ENCODE data around the gene ASAP2.
"Not testable (repeated sequence)": the region's sequence is repeated elsewhere in the genome, so short reads cannot be mapped to it uniquely, and the experiment has no call there.

Gene ASAP2

DNA sequence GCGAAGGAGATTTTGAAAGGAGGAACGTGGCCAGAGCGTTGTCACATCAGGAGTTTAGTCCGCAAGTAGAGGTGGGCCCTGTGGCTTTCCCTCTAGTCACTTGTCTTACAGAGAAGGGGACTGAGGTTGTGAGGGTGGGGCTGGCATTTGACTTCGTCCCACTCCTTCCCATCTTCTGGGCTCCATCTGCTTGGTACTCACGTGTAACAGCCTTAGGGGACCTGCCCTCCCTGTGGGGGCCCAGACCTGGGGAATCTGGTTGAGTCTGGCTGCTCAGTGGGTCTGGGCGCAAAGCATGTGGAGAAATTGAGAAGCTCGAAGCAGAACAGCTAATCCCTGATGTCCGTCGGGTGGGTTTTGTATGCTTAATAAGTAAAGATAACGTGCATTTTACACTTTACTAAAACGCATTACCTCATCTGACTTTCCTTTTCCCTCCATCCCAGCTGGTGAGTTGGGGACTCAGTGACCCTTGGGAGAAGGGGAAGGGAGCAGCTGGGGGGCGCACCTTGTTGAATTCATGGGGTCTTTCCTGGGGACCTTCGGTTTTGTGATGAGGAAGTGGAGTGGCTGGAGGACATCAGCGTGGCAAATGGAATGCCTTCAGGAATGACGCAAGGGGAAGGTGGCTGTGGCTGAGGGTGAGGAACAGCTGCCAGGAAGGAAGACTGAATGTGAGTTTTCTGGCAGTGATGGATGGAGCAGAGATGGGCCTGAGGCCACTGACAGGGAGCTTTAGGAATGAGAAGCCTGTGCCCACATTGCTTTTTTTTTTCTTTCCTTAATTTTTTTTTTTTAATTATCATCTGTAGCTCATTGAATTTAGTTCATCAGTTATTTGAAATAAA, 44.8 kb downstream of the ASAP2 start:
- DNase-seq (no peak), ATAC-seq (no peak)

DNA sequence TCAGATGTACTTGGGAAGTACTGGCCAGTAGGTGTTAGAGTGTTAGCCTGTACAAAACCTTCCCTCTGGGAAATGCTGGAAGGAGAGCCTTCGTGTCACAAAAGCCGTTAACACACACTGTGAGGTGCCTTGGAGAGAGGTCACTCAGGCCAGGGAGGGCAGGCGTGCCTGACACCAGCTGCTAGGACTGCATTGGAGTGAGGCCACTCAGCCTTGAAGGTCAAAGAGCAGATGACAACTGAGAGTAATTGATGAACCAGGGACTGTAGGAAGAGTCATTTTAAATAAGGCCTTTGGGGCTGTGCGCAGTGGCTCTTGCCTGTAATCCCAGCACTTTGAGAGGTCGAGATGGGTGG, 45.4 kb downstream of the ASAP2 start:
- no peak for ATAC-seq
- DNase-seq, result no peak

DNA sequence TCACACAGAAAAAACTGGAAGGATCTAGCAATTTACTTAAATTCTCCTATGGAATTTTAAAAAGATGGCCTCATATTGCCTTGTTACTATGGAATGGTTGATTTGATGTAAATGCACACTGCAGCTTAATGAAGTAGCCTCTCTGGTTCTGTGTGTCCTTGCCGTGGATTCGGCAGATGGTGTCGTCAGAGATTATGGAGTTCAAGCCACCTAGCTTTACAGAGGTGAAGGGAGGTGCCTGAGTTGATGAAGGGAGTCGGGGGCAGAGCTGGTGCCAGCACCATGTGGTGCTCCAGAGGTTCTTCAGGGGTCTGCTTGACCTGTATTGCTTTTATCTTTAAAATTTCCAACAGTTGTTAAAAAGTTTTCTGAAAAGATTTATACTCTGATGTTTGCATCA, 48.8 kb downstream of the ASAP2 start:
- DNase-seq (no peak), ATAC-seq (no peak)

DNA sequence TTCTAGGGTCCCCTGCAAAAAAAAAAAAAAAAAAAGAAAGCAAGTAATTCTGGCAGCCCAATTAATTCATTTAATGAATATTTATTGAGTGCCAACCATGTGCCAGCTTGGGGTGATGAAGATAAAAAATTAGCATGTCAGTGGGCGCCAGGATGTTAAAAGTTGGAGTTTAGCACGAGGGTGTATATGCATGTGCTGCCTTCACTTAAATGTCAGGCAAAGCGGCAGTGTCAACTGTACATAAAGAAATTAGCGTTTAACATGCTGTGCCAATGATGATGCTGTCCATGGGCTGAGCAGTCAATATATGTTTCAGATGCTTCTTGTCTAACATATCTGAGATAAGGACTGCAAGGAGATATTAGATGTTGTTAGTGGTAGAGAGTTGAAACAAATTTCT, 49.5 kb downstream of the ASAP2 start:
- DNase-seq (no peak), ATAC-seq (no peak)

DNA sequence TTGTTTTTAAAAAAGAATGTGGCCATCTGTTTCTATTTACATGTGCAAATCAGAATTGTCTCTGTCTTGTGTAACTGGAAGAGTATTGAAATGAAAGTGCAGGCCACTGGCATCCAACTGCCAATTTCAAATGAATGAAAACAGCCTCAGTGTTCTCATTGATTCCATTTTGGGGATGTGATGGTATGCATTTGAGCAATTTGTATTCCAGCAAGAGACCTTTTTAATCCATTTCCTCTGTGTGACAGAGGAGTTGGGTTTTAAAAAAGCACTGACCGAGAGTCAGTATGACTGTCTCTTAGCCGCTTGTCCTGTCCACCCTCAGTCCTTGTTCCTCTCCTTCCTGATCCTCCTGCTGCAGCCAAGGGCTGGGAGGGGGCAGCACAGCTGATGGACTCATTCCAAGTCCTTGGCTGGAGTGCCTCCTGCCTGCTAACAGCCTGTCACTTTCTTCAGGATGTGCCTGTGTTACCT, 50.0 kb downstream of the ASAP2 start:
- no peak for ATAC-seq

DNA sequence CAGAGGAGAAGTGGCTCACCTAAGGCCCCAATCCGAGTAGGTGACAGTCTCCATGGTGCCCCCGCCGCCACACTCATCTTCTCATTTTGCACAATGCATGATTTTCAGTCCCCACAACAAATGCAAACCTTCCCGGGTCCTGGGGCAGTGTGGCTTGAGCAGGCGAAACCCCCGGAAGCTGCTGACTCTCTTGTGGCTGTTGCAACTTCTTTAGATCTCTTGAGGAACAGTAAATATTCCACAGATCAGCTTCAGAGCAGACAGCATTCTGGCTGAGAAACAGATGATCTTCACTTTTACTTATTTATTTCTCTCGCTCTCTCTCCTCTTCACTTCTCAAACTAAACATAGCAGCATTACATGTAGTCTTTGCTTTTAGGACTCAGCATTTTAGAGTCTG, 51.9 kb downstream of the ASAP2 start:
- ATAC-seq (no peak), DNase-seq (no peak)

More for the DNA sequence above, 50.0 kb downstream of the ASAP2 start:
- no peak for DNase-seq

DNA sequence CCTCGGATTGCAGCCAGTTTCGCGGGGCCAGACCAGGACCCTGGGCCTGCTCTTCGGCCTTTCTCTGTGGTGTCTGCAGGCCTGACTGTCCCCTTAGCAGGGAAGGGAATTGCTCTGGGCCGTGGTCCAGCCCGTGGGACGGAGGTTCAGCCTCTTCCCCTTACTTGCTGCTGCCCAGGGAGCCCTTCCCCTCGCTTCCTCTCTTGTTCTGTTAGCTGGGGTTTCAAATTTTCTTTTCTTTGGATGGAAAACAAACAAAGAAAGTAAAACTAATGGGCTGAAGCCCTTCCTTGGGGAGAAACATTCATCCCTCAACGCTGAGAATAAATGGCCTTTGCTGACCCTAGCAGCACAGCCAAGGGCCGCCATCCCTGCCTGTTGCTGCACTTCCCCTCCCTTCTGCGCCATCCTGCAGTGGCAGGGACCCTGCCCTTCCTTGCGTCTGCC, 52.4 kb downstream of the ASAP2 start:
- DNase-seq (no peak), ATAC-seq (no peak)

DNA sequence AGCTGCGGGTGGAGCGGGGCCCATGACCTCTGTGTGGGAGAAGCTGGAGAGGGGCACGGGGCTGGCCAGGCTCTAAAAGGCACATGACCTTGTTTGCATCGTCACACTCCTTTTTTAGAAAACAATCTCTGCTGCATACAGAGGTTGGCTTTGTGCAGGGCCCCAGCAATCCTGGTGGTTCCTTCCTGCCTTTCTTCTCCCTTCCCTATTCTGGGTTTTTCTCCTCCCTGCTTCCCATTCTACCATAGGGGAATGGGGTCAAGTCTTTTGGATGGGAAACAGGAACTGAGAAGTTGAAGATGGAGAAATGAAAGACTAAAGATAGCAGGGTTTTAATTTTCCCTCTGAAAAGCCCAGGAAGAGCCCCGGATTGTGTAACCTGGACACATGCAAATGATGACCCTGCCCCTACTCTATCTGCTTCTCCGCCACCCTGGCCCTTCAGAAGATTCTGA, 53.9 kb downstream of the ASAP2 start:
- ATAC-seq (no peak), DNase-seq (no peak)

DNA sequence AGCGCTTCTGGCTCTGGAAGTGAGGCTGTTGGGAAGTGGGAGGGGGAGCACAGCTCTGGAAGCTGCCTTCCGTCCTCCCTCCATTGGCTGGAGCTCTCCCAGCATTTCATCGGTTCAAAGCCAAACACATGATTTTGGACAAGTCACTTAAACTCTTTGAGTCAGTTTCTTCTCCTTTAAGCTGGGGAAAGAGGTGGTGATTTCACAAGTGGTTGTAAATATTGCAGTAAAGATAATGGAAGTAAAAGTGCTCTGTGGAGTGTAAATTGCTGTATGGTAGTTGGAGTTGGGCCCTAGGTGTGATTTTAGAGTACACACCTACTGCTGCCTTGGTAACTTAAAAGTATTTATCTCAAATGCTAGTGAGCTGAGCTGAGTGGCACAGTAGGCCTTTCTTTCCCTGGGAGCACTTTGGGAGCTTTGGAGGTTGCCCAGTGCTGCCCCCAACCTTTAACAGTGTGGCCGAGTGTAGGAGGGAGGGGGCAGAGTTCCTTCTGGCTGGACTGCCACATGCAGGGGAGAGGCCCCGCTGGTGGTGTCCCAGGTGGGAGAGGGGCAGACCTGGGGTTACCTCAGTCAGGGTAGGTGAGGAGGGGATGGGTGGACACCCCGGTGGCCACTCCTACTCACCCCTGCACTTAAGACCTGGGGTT, 54.7 kb downstream of the ASAP2 start:
- no peak for ATAC-seq
- no peak for DNase-seq

DNA sequence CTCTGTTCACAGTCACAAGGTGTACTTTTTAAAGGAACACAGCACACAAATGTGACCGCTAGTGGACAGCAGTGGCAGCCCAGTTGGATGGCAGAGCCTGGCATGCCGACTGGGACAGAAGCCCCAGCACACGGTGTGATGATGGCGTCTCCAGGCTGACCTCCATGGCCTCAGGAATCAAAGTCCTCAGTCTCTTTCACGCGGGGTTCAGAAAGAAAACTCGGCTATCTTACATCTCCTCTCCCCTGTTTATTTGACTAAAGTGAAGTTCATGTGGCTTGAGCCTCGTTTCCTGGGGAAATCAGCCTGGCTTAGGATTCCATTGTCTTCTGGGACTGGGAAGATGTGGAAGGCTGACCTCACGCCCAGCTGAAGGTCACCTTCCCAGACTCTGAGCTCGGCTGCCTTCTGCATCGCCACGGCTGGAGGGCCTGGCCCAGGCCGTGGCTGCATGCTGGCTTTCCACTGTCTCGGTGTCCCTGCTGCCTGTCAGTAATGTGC, 56.1 kb downstream of the ASAP2 start:
- DNase-seq (no peak), ATAC-seq (no peak)

DNA sequence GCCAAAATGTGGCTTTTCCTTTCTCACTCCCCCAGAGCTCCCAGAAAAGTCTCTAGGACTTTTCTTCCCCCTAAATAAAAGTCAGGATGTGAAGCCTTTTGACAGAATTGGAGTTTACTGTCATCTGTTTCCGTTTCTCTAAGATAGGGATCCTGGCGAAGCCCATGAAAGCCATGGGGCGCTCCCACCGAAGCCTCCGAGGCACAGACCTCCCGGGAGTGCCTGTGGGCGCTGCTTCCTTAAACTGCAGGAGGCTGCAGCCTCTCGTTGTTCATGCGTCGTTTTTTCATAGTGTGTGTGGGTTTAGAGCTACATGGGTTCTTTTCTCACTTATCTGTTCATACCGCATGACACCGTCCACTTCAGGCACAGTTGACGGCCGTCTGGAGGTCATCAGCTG, 56.8 kb downstream of the ASAP2 start:
- no peak for DNase-seq

DNA sequence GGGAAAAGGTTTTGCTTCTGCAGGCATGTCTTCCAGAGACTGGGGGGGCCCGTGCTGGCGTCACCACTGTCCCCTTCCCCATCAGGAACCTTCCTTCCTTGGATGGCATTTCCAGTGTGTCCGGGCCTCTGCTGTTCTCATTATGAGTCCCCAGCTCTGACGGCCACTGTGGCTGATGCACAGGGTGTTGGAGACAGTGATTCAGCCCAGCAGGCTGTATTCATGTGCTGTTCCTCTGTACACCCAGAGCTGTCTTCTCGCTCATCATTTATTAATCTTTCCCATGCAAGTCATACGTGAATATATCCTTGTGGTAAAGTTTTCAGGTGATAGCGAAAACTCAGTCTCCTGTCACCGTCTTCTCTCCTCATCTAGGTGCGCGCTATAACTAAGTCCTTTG, 57.7 kb downstream of the ASAP2 start:
- DNase-seq, result no peak

More for the DNA sequence above, 56.8 kb downstream of the ASAP2 start:
- ATAC-seq, result no peak

DNA sequence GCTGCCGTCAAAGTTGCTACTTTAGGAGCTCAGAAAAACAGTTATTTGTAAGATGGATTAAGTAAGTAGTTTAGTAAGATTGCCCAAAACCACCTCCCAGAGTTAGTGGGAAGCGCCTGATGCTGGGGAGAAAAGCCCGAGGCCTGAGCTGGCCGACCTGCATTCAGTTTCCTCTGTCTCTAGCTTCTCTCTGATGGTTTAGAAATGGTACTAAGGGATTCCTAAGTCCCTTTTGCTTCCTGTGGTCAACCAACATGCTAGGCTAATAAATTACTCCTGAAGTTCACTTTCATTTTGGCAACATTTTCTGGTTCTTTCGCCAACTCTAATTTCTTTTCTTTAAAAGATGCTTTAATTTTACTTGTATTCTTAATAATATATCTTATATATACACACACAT, 60.1 kb downstream of the ASAP2 start:
- no peak for DNase-seq

More for the DNA sequence above, 57.7 kb downstream of the ASAP2 start:
- no peak for ATAC-seq

DNA sequence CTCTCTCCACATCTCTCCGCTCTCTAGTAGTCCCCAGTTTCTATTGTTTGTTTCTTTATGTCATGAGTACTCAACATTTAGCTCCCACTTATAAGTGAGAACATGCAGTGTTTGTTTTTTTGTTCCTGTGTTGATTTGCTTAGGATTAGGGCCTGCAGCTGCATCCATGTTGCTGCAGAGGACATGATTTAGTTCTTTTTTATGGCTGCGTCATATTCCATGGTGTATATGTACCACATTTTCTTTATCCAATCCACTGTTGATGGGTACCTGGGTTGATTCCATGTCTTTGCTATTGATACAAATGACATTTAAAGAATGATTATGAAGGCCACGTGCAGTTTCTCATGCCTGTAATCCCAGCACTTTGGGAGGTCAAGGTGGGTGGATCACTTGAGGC, 60.7 kb downstream of the ASAP2 start:
- not testable (repeated sequence) for DNase-seq, ATAC-seq

More for the DNA sequence above, 60.1 kb downstream of the ASAP2 start:
- no peak for ATAC-seq

DNA sequence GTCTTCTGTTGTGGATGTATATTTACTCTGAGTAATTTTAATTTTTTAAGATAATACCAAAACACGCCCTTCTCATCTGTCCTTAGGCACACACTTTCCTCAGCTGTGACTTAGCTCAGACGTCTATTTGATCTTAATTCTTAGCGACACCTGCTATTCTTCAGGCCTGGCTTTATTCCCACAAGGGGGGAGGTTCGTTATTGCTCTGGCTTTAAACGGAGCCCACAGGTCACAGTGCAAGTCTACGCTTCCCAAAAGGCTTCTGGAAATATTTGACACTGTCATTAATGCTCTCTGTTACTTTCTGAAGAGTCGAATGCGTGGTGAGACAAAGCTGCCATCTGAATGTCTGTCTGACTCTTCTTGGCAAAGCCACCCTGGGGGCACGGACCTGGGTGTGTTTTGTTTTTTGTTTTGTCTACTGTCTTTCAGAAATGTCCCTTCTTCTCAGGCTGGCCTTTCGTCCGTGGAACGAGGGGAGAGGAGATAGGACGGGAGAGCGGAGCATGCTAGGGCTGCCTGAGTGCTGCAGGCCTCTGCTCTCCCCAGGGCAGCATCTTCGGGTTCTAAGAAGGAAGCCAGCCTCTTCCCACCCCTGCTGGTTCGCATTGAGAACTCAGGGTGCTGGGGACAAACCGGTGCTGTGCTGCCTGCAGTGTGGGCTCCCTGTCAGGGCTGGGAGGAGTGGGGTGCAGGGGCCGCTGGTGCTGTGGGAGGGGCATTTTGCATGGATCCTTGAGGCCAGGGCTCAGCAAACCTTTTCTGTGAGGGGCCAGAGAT, 61.9 kb downstream of the ASAP2 start:
- no peak for ATAC-seq
- DNase-seq, result no peak

DNA sequence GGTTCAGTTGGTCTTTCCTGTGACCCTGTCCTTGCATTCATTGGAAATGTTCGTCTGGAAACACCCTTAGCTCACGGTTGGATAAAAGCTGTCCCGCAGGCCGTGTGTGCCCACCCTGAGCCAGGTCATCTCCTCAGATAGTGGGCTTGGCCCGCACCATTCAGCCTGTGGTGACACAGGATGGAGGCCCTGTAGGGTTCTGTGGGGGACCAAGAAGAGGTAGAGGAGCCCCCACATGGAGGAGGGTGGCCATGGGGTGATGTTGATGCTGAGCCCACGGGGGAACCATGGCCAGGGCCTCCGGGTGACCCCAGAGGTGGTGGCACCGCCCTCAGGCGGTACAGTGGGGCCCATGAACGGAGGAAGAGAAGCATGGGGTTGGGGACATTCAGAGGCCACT, 62.7 kb downstream of the ASAP2 start:
- DNase-seq (no peak), ATAC-seq (no peak)

DNA sequence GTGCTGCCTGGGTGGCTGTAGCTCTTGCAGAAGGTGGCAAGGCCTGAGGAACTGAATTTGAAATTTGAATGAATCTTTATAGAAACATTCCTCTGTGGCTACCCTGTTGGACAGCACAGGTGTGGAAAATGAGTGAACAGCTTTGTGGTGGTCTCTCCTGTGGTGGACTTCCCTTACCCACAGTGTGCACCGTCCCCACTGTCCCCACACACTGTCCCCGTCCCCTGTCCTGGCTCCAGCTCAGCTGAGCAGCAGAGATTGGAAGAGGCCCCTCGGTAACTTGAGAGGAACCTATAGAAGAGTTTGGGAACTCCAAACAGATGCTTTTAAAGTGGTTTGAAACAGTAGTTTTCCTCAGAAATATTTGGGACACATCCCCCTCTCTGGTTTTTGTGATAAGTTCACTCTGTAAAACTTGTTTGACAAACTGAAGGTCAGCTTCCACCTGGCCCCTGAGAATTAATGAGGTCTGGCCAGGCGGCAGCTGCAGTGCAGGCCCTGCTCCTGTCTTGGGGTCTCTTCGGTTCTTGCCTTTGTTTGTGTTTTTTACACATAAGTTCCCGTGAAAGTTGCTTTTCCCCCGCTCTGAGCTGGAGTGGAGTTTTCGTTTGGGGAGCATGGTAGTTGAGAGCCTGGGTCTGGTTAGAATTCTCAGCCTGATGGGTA, 63.2 kb downstream of the ASAP2 start:
- no peak for ATAC-seq
- no peak for DNase-seq

DNA sequence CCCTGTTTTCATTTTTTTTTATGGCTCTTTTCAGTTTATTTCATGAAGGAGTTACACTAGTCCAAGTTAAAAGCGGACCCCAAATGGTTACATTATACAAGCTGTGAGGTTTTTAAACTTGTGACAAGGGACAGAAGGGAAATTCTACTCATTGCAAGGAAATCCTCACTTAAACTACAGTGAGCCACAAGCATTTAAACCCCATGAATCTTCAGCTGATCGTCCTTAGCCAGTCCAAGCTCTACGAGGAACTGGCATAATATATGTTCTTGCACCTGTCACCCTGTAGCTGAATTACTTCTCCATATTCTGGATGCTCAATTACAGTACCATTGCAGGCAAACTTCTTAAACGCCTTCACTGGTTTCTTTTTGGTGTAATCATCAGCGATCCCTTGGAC, 64.5 kb downstream of the ASAP2 start:
- no peak for ATAC-seq
- no peak for DNase-seq

DNA sequence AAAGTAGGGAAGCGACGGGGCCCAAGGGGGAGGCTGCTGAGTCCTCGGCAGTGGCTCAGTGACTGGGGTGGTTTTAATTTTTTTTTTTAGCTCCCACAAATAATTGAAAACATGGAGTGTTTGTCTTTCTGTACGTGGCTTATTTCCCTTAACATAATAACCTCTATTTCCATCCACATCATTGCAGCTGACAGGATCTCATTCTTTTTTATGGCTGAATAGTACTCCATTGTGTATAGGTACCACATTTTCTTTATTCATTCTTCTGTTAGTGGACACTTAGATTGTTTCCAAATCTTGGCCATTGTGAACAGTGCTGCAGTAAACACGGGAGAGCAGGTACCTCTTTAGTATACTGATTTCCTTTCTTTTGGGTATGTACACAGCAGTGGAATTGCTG, 65.1 kb downstream of the ASAP2 start:
- no peak for DNase-seq
- ATAC-seq, result no peak

DNA sequence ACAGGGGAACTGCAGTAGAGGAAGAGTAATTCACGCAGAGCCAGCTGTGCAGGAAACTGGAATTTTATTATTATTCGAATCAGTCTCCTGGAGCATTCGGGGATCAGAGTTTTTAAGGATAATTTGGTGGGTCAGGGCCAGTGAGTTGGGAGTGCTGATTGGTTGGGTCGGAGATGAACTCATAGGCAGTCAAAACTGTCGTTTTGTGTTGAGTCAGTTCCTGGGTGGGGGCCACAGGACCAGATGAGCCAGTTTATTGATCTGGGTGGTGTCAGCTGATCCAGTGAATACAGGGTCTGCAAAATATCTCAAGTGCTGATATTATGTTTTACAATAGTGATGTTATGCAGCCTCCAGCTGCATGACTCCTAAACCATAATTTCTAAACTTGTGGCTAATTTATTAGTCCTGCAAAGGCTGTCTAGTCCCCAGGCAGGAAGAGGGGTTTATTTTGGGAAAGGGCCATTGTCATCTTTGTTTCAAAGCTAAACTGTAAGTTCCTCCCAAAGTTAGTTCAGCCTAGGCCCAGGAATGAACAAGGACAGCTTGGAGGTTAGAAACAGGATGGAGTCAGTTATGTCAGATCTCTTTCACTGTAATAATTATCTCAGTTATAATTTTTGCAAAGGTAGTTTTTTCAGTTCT, 67.0 kb downstream of the ASAP2 start:
- ATAC-seq, result no peak
- DNase-seq, result no peak

DNA sequence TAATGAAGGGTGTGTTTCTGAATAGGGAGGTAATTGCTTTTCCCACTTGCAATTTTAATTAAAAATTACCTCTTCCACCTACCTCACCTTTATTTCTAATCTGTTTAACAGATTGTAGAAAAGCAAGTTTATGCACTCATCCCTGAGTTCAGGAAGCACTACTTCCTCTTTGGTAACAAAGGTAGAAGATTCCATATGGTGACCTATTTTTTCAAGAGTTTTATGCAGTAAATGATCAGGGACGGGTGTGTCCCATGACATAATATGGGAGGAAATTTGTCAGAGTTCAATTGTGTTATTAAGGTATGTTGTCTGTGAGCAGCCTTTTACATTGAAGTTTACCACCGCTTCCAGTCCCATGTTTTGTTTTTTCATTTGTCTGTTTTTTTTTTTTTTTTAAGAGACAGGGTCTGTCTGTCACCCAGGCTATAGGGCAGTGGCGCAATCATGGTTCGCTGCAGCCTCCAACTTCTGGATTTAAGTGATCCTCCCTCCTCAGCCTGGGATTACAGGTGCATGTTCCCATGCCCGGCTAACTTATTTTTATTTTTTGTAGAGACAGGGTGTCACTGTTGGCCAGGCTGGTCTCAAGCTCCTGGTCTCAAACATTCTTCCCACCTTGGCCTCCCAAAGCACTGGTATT, 68.2 kb downstream of the ASAP2 start:
- no peak for ATAC-seq
- DNase-seq, result no peak
